Astrocyte (in vitro differentiated cells and primary cell): ENCODE results near the gene ST6GALNAC2.

Source experiments
- CTCF ChIP-seq: IDR thresholded peaks from 2 replicates; pipeline ENCODE4 v1.5.1; 2011; ENCODE audit warnings: low read depth, mild to moderate bottlenecking, inconsistent platforms, low read length, moderate library complexity; ENCODE audit not compliant: insufficient read depth
- EZH2 ChIP-seq: IDR thresholded peaks from 2 replicates; pipeline ENCODE4 v1.6.1; 2012; ENCODE audit warnings: mild to moderate bottlenecking, low read length, inconsistent platforms; ENCODE audit not compliant: insufficient read depth

GRCh38 chr17:76531486-76532038 is 54.1 kb downstream of the ST6GALNAC2 start:
- no peak for TF ChIP-seq CTCF
- no peak for TF ChIP-seq EZH2
